C4-2B (cell line): ENCODE results near the gene UBE2U.

ENCODE experiments used
- CTCF ChIP-seq: fragments of 450-650 bp; conservative IDR thresholded peaks from 2 replicates; pipeline ENCODE4 v1.5.1; 2017; ENCODE audit warnings: mild to moderate bottlenecking
- ZFX ChIP-seq: fragments of 450-650 bp; IDR thresholded peaks from 2 replicates; pipeline ENCODE4 v1.6.1; 2017

- TF ChIP-seq CTCF: no peak
- no peak for TF ChIP-seq ZFX
These were observed 42.0 kb upstream of the UBE2U start for GRCh38 chr1:64161357-64161941.
